Endometrial microvascular endothelial cells (primary cell): ENCODE measurements around the gene TAS2R40. TPM values are rescaled to one million over a fixed set of nuclear protein-coding genes. Genes with fewer than 3 reads are reported as not detected.
"Not testable (repeated sequence)": the region's sequence is repeated elsewhere in the genome, so short reads cannot be mapped to it uniquely, and the experiment has no call there.

ENCODE experiments used
- in situ Hi-C: cut with HindIII; loops from 2 replicates; pipeline ENCODE4 v1.10.0; 2017; ENCODE audit warnings: low sequenced_read_pairs, low pct_unique_long_range_greater_than_20kb; ENCODE audit errors: inconsistent ontology term
- total RNA-seq: library from RNA; depleted of rRNA; stranded (reverse); fragments of >200 nt; gene quantifications from one replicate; pipeline ENCODE4 v1.2.3, GENCODE V29; 2015; ENCODE audit errors: inconsistent ontology term

Gene TAS2R40
- total RNA-seq, 1 donor from 2014 or later: not detected

GRCh38 chr7:143243111-143243510 lies 21.3 kb downstream of the TAS2R40 start:
- in situ Hi-C loops: loop anchor here (25.0 kb wide), 1 partner anchor 94 kb away; no protein-coding TSS in a partner anchor

GRCh38 chr7:143243614-143244013 lies 21.8 kb downstream of the TAS2R40 start:
- in situ Hi-C loops: loop anchor here (25.0 kb wide), 1 partner anchor 94 kb away; no protein-coding TSS in a partner anchor

DNA sequence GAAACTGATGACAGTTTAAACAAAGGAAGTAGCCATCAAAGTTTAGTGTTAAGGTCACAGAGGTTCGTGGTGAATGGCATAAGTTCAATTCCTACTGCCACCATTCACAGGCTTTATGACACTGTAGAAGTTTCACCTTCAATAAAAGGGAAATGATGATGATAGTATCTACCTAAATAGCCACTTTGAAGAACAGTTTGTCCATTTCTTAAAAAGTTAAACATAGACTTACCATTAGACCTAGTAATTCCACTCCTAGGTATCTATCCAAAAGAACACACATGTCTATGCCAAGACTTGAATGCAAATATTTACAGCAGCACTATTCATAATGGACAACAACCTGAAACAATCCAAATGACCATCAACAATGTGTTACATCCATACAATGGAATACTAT lies 22.5 kb downstream of the TAS2R40 start:
- in situ Hi-C loops: loop anchor here (25.0 kb wide), 1 partner anchor 93 kb away; no protein-coding TSS in a partner anchor

DNA sequence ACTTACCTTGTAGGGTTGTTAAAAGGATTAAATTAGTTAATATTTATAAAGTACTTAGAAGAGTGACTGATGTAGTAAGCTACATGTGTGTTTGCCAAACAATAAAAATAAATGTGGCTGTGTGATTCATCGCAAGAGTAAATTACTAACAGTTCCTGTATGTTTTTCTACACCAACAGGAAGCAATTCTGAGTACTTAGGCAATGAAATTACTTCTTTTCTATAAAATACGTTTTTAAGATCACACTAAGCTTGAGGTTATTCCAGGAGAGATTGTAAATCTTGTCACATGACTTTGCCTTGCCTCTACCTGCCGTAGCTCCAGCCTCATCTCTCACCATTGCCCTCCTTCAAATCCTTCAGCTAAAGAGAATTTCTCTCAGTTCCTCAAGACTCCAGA lies 23.3 kb downstream of the TAS2R40 start:
- in situ Hi-C loops: loop anchor here (25.0 kb wide), 1 partner anchor 92 kb away; no protein-coding TSS in a partner anchor

GRCh38 chr7:143247372-143247771 lies 25.5 kb downstream of the TAS2R40 start:
- in situ Hi-C loops: loop anchor here (25.0 kb wide), 1 partner anchor 90 kb away; no protein-coding TSS in a partner anchor

- in situ Hi-C loops: loop anchor here (25.0 kb wide), 1 partner anchor 88 kb away; no protein-coding TSS in a partner anchor
These were observed 27.0 kb downstream of the TAS2R40 start for GRCh38 chr7:143248761-143249354.

DNA sequence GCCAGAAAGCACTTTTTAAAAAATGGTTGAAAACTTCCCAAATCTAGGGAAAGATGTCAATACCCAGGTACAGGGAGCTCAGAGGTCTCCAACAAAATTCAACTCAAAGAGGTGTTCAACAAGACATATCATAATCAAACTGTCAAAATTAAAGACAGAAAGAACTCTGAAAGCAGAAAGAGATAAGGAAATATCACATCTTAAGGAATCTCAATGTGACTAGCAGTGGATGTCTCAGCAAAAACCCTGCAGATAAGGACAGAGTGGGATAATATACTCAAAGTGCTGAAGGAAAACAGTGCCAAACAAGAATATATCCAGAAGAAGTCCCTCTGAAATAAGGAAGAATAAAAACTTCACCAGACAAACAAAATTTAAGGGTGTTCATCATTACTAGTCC lies 28.4 kb downstream of the TAS2R40 start:
- in situ Hi-C loops: no loop called here

DNA sequence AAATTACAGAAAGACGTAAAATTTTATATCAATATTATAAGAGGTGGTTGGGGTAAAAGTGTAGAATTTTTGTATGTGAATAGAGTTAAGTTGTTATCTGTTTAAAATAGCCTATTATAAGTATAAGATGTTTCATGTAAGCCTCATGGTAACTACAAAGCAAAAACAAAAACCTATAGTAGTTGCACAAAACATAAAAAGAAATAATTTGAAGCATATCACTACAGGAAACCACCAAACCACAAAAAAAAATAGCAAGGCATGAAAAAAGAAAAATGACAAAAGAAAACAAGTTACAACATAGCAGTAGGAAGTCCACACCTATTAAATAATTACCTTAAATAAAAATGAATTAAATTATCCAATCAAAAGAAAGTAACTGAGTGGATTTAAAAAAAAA lies 29.0 kb downstream of the TAS2R40 start:
- in situ Hi-C loops: no loop called here

- in situ Hi-C loops: no loop called here
These were observed 30.2 kb downstream of the TAS2R40 start for GRCh38 chr7:143252006-143252405.

- in situ Hi-C loops: no loop called here
These were observed 33.7 kb downstream of the TAS2R40 start for GRCh38 chr7:143255564-143255963.

DNA sequence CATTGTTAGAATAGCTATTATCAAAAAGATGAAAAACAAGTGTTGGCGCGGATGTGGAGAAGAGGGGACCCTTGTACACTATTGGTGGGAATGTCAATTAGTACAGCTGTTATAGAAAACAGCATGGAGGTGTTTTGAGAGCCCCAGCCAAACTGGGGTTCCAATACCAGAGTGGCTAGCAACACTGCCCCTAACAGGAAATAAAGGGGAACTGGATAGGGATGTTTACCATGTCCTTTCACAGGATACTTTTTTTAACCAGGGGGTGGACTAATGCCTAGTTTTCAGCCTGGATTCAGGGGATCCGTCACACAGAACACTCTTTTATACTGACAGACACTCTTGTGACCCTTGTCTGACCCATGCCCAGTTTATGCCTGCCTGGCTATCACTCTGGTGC lies 34.5 kb downstream of the TAS2R40 start:
- in situ Hi-C loops: no loop called here

- in situ Hi-C loops: no loop called here
These were observed 35.1 kb downstream of the TAS2R40 start for GRCh38 chr7:143256932-143257331.

DNA sequence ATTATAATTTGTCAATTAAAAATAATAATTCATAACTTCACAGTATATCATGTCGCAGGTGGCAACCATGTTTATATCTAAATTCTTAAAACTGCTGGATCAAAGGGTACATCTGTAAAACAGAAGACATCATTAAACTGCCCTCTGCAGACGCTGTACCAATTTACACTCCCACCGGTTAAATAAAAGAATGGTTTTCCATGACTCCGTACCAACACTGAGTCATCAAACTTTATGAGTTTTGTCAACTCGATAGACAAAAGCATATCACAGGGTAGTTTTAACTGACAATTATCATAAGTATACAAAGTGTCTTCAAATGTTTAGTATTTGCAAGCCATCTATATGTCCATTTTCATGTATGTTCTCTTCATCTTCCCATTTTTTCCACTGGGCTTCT lies 35.7 kb downstream of the TAS2R40 start:
- in situ Hi-C loops: no loop called here

- in situ Hi-C loops: no loop called here
These were observed 37.0 kb downstream of the TAS2R40 start for GRCh38 chr7:143258831-143259230.

DNA sequence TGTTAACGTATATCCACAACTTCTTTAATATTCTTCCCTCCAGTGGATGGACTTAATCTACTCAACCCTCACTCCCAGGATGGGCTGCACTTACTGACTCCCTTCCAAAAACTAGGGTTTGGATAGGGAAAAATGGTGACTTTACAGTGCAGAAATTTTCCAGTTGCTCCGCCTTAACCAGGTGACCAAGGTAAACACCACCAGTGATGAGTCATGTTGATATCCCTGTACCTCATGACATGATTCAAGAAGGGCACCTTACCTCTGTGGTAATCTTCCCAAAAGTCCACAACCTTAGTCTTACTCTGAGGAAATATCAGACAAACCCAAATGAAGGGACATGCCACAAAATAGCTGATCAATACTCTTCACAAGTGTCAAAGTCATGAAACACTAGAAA lies 37.9 kb downstream of the TAS2R40 start:
- in situ Hi-C loops: no loop called here

- in situ Hi-C loops: no loop called here
These were observed 40.1 kb downstream of the TAS2R40 start for GRCh38 chr7:143261901-143262300.

DNA sequence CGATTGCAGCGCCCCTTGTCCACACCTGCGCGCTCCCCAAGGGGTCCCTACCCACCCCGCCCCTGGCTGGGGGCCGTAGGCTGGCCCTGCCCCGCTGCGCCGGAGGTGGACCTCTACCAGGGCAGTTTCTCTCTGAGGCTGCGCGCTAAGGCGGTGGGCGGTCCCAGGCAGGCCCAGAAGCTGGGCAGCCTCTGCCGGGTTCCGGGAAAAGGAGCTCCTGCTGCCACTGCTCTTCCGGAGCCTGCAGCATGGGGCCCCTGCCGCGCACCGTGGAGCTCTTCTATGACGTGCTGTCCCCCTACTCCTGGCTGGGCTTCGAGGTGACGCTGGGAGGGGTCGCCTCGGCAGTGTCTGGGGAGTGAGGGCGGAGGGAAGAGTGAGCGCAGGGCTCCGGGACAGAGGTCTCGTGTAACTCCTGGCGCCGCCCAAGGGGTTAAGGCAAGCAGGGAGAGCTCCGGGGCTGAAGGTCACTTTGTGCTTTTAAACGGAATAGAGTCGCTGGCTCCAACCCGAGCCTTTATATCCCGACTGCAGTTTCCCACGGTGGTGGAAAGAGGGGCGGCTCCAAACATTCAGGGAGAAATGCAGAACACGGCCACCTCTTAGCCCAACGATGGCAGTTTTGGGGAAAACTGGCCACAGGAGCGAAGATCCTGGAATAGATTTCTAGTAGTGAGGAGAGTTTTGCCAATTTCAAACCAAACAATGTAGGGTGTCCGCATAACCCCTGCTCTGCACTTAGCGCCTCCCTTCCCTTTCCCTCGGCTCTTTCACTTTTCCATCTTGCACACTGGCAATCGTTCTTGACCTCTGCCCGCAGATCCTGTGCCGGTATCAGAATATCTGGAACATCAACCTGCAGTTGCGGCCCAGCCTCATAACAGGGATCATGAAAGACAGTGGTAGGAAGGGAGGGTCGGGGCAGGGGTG lies 41.7 kb downstream of the TAS2R40 start, which contains the start of gene GSTK1:
GSTK1 (plus strand) TSS at position 176 of the 930 bp plus-strand sequence; CDS start at position 249, 73 bp downstream.
- in situ Hi-C loops: no loop called here

DNA sequence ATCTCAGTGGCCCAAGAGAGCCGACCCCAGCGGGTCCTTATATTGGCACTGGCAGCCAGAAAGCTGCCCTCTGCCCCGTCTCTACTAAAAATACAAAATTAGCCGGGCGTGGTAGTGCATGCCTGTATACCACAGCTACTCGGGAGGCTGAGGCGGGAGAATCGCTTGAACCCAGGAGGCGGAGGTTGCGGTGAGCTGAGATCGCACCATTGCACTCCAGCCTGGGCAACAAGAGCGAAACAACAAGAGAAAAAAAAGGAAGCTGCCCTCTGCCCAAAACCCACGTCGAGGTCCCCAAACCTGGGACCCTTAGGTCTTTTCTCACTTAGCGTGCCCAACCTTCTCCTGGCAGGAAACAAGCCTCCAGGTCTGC lies 42.3 kb downstream of the TAS2R40 start:
- in situ Hi-C loops: not testable (repeated sequence)

DNA sequence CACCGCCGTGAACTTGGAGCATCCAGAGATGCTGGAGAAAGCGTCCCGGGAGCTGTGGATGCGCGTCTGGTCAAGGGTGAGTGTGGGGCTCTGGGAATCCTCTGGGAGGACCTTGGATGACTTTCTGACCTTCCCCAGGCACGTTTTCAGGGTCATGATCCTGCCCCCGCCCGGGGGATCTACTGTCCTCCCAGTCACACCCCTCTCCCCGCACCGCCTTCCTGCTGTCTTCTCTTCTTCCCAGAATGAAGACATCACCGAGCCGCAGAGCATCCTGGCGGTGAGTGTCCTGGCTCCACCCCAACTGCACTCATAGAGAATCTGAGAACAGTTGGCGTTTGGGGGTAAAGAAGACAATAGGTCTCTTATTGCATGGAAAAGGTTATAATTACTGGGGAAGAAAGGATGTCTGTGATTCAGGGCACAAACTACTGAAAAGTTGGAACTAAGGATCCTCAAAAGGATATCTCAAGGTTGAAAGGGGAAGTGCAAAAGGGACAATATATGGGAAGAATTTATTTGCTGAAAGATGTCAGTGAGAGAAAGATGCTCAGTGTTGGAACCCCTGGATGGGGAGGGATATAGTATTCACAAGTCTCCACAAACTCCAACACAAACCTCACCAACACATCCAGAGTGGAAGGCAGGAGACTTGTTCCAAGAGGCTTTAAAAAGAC lies 43.3 kb downstream of the TAS2R40 start:
- in situ Hi-C loops: no loop called here
